ENCODE data around the gene DCAF11. TPM values are rescaled to one million over a fixed set of nuclear protein-coding genes. Genes with fewer than 3 reads are reported as not detected.

Gene DCAF11
- total RNA-seq (ENCODE audit: low replicate concordance): 66.5 and 83.8 TPM in 2 replicates

DNA sequence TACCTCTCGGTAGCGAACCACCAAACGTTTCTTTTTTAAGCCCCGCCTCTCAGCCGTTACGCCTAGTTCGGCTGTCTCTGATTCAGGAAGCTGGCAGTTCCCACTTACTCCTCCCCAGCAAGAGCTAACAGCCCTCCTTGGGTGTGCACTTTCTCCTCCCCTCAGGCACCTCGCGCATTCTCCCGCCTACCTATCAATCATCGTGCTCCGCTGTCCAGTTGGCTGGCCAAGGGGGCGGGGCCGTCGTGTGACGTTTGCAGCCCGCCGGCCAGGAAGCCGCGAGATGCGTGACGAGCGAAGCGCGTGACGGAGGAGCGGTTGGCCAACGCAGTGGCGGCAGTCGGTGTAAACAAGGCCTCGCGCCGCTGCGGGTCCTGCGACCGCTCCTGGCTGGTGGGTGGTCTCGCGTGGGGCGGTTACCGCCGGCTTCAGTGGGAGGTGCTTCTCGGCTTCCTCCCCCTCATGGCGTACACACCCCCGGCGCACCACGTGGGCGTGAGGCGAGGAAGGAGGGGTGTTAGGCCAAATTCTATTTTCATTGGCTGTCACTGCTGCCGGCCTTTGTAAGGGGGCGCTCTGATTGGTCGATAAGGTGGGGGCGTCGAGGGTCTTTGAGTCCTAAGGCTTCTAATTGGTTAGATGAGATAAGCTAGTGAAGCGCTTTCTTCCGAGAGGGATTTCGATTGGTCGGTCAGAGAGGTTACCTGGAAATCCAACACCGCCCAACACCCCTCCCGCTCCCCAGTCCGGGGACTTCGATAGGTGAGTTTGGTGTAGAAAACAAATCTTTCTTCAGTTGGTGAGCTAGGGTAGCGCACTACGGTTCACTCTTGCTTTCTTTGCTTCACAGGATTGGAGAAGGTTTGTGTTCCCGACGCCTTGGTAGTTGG, at the start of gene DCAF11, which contains the start of gene NRL:
TSS of gene DCAF11 (plus strand) at position 246 of the 890 bp plus-strand sequence. CDS start 818 bp downstream, outside the sequence.
TSS of gene NRL (minus strand) at position 418 of the 890 bp plus-strand sequence. CDS start 32,101 bp downstream, outside the sequence.
- Histone ChIP-seq H3K27me3 (no peaks in the 10 kb centered on the region), H2AFZ (replicated peaks) (peak within 1 kb of the TSS; percentile 80), H4K20me1 (ENCODE audit: low read depth) (no peaks in the 10 kb centered on the region), H3K4me3 (peak within 1 kb of the TSS; percentile 61), H3K4me2 (peak within 1 kb of the TSS; percentile 83), H3F3A (ENCODE audit: low read depth) (peaks cover 19% of the 10 kb centered on the region), H3K4me1 (peaks cover 6% of the 10 kb centered on the region), H3K9ac (peak within 1 kb of the TSS; percentile 39), H3K9me3 (ENCODE audit: low read depth) (no peaks in the 10 kb centered on the region), H3K79me2 (ENCODE audit: low read depth) (peaks cover 13% of the 10 kb centered on the region), H3K27ac (peak within 1 kb of the TSS; percentile 65), H3K36me3 (no peaks in the 10 kb centered on the region)
- Mint-ChIP-seq H3K27me3 (ENCODE audit: insufficient read depth, low read depth) (peaks cover 3% of the 10 kb centered on the region), H3K4me1 (peaks cover 15% of the 10 kb centered on the region), H3K36me3 (peaks cover 9% of the 10 kb centered on the region), H3K4me3 (peak within 1 kb of the TSS; percentile 94), H3K9me3 (no peaks in the 10 kb centered on the region), H3K27ac (peak within 1 kb of the TSS; percentile 95)
- peak; percentile 99 for DNase-seq (ENCODE audit: low spot score)
- TF ChIP-seq, protein P1, sequence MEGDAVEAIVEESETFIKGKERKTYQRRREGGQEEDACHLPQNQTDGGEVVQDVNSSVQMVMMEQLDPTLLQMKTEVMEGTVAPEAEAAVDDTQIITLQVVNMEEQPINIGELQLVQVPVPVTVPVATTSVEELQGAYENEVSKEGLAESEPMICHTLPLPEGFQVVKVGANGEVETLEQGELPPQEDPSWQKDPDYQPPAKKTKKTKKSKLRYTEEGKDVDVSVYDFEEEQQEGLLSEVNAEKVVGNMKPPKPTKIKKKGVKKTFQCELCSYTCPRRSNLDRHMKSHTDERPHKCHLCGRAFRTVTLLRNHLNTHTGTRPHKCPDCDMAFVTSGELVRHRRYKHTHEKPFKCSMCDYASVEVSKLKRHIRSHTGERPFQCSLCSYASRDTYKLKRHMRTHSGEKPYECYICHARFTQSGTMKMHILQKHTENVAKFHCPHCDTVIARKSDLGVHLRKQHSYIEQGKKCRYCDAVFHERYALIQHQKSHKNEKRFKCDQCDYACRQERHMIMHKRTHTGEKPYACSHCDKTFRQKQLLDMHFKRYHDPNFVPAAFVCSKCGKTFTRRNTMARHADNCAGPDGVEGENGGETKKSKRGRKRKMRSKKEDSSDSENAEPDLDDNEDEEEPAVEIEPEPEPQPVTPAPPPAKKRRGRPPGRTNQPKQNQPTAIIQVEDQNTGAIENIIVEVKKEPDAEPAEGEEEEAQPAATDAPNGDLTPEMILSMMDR (IDR thresholded peaks at IDR 0.05): no peak
- TF ChIP-seq EZH2 (IDR thresholded peaks at IDR 0.05): no peak

DNA sequence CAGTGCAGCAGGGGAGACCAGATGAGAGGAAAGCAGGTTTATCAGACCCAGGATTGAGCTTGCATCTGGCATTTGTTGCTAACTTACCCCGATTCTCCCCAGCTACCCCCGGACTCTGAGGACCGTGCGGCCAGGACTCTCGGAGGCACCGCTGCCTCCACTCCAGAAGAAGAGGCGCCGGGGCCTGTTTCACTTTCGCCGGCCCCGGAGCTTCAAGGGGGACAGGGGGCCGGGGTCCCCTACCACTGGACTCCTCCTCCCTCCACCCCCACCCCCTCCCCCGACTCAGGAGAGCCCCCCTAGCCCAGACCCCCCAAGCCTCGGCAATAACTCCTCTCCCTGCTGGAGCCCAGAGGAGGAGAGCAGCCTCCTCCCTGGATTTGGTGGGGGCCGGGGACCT, 49.7 kb upstream of the DCAF11 start:
- Histone ChIP-seq H3K36me3 (no peaks in the 10 kb centered on the region), H3K27me3 (no peaks in the 10 kb centered on the region), H3K27ac (no peak overlapping the region), H3K9me3 (ENCODE audit: low read depth) (no peaks in the 10 kb centered on the region), H3K4me2 (no peak overlapping the region), H3F3A (ENCODE audit: low read depth) (no peaks in the 10 kb centered on the region), H3K4me3 (no peak overlapping the region), H2AFZ (replicated peaks) (no peak overlapping the region), H3K4me1 (no peaks in the 10 kb centered on the region), H3K79me2 (ENCODE audit: low read depth) (no peaks in the 10 kb centered on the region), H4K20me1 (ENCODE audit: low read depth) (no peaks in the 10 kb centered on the region), H3K9ac (no peak overlapping the region)
- TF ChIP-seq EZH2 (IDR thresholded peaks at IDR 0.05) (no peak), EZH2phosphoT487 (IDR thresholded peaks at IDR 0.05) (no peak)
- TF ChIP-seq, protein P1 (IDR thresholded peaks at IDR 0.05): no peak
- Mint-ChIP-seq H3K9me3 (no peaks in the 10 kb centered on the region), H3K27me3 (ENCODE audit: insufficient read depth, low read depth) (peaks cover 6% of the 10 kb centered on the region), H3K27ac (no peak overlapping the region), H3K36me3 (no peaks in the 10 kb centered on the region), H3K4me3 (no peak overlapping the region), H3K4me1 (peaks cover 5% of the 10 kb centered on the region)
- no peak for DNase-seq (ENCODE audit: low spot score)

GRCh38 chr14:24065408-24065807, 49.2 kb upstream of the DCAF11 start:
- Histone ChIP-seq H2AFZ (replicated peaks) (no peak overlapping the region), H3K27me3 (no peaks in the 10 kb centered on the region), H4K20me1 (ENCODE audit: low read depth) (no peaks in the 10 kb centered on the region), H3K4me3 (no peak overlapping the region), H3K27ac (no peak overlapping the region), H3K4me2 (no peak overlapping the region), H3K9ac (no peak overlapping the region), H3K9me3 (ENCODE audit: low read depth) (no peaks in the 10 kb centered on the region), H3K4me1 (no peaks in the 10 kb centered on the region), H3K79me2 (ENCODE audit: low read depth) (no peaks in the 10 kb centered on the region), H3F3A (ENCODE audit: low read depth) (no peaks in the 10 kb centered on the region), H3K36me3 (no peaks in the 10 kb centered on the region)
- Mint-ChIP-seq H3K27me3 (ENCODE audit: insufficient read depth, low read depth) (peaks cover 6% of the 10 kb centered on the region), H3K36me3 (no peaks in the 10 kb centered on the region), H3K27ac (no peak overlapping the region), H3K4me3 (no peak overlapping the region), H3K9me3 (no peaks in the 10 kb centered on the region), H3K4me1 (peaks cover 5% of the 10 kb centered on the region)
- DNase-seq (ENCODE audit: low spot score): no peak
- no peak for TF ChIP-seq EZH2phosphoT487 (IDR thresholded peaks at IDR 0.05)
- TF ChIP-seq, protein P1 (IDR thresholded peaks at IDR 0.05): no peak

All from neural progenitor cell (in vitro differentiated cells).